HepG2 (cell line): Measurements from ENCODE around the gene SBK2. TPM values are rescaled to one million over a fixed set of nuclear protein-coding genes. Genes with fewer than 3 reads are reported as not detected.

Experiments
- ATAC-seq: fragments of 200-7000 bp; cut with Tn5 transposase; 3 replicates; pipeline ENCODE4 v1.9.1; 2020; ENCODE audit warnings: mild to moderate bottlenecking, moderate library complexity
- BruUV-seq: library from RNA; stranded (reverse); fragments of 400-500 nt; replicated peaks from 2 replicates; lab custom pipeline; 2021; lab: Mats Ljungman, UMichigan
- CTCF ChIA-PET: fragments of 300-600 bp; formaldehyde crosslinking; extraction: SDS; loops from one replicate; lab custom pipeline; 2021; ENCODE audit warnings: low total read pairs, inconsistent platforms, low intra/inter-chr PET ratio; lab: Yijun Ruan, JAX
- POLR2A ChIA-PET: fragments of 350-600 bp; sonication (Branson Sonifier 250); formaldehyde crosslinking; loops from one replicate; lab custom pipeline; 2020; ENCODE audit warnings: antibody characterized with exemption, inconsistent platforms; lab: Yijun Ruan, JAX
- DNase-seq: peaks from one replicate; pipeline ENCODE4 v3.0.0-alpha.2; 2015; ENCODE audit warnings: low spot score
- FAIRE-seq: peaks from 3 replicates; lab custom pipeline; 2011; peaks lifted over from hg19 to GRCh38; lab: Jason Lieb, UNC
- H2AFZ ChIP-seq: one replicate; pipeline ENCODE4 v1.6.1; 2011; ENCODE audit warnings: low read length, inconsistent platforms
- H3K27ac ChIP-seq: fragments of 300-600 bp; 3 replicates; pipeline ENCODE4 v1.8.0; 2011; ENCODE audit warnings: mixed run types, mild to moderate bottlenecking, mixed read lengths, low read length, inconsistent platforms; ENCODE audit not compliant: insufficient read depth; ENCODE audit errors: extremely low read length
- H3K27me3 ChIP-seq, 2 experiments: fragments of 200-600 bp in 1 of 2; 2 replicates in 1 of 2; 3 replicates in 1 of 2; pipeline versions ENCODE4 v1.6.0 to v1.8.0; 2011; ENCODE audit warnings: low read length in 2 of 2, mild to moderate bottlenecking in 2 of 2, moderate library complexity in 2 of 2, inconsistent platforms in 1 of 2; ENCODE audit not compliant: insufficient read depth in 2 of 2, control insufficient read depth in 1 of 2
- H3K36me3 ChIP-seq, 2 experiments: fragments of 200-600 bp in 1 of 2; replicated peaks in 1 of 2; 2 replicates in 1 of 2; 3 replicates in 1 of 2; pipeline versions ENCODE4 v1.5.1 to v1.8.0; 2011; ENCODE audit warnings: low read length in 2 of 2, inconsistent platforms in 1 of 2; ENCODE audit not compliant: insufficient read depth in 2 of 2, control insufficient read depth in 1 of 2
- H3K4me1 ChIP-seq: 2 replicates; pipeline ENCODE4 v1.5.1; 2012; ENCODE audit warnings: low read length, inconsistent platforms; ENCODE audit not compliant: insufficient read depth
- H3K4me2 ChIP-seq: 2 replicates; pipeline ENCODE4 v1.6.0; 2011; ENCODE audit warnings: low read depth, low read length, inconsistent platforms
- H3K4me3 ChIP-seq, 3 experiments: fragments of 200-600 bp in 1 of 3; sonication (generic), shearing (Covaris generic) in 1 of 3; replicated peaks in 1 of 3; 2 replicates each; pipeline ENCODE4 v1.5.1; 2011 to 2016; ENCODE audit warnings: low read length in 3 of 3, inconsistent platforms in 2 of 3, low read depth in 2 of 3, mild to moderate bottlenecking in 2 of 3, control low read depth in 1 of 3, mixed read lengths in 1 of 3; ENCODE audit not compliant: insufficient read depth in 1 of 3
- H3K79me2 ChIP-seq: one replicate; pipeline ENCODE4 v1.6.1; 2011; ENCODE audit warnings: low read length, inconsistent platforms; ENCODE audit not compliant: insufficient read depth
- H3K9ac ChIP-seq: 2 replicates; pipeline ENCODE4 v1.6.0; 2011; ENCODE audit warnings: mild to moderate bottlenecking, low read depth, low read length, inconsistent platforms; ENCODE audit not compliant: insufficient read depth
- H3K9me3 ChIP-seq: 2 replicates; pipeline ENCODE4 v1.5.1; 2012; ENCODE audit warnings: mild to moderate bottlenecking, low read length
- H4K20me1 ChIP-seq: 2 replicates; pipeline ENCODE4 v1.6.0; 2011; ENCODE audit warnings: inconsistent platforms, mild to moderate bottlenecking, low read length, moderate library complexity; ENCODE audit not compliant: insufficient read depth
- DNMT1 ChIP-seq: sonication (generic); formaldehyde crosslinking; IDR thresholded peaks from 2 replicates; pipeline ENCODE4 v1.5.1; 2020; ENCODE audit warnings: mild to moderate bottlenecking, missing genetic modification reagents
- GZF1 ChIP-seq: sonication (generic); formaldehyde crosslinking; IDR thresholded peaks from 2 replicates; pipeline ENCODE4 v1.5.1; 2020; ENCODE audit warnings: mild to moderate bottlenecking, missing genetic modification reagents
- IKZF5 ChIP-seq: IDR thresholded peaks from 2 replicates; pipeline ENCODE4 v1.6.1; 2018; ENCODE audit warnings: missing genetic modification reagents, mild to moderate bottlenecking, missing compliant biosample characterization
- KLF15 ChIP-seq: sonication (generic); formaldehyde crosslinking; IDR thresholded peaks from 2 replicates; pipeline ENCODE4 v1.8.1; 2023; ENCODE audit warnings: borderline replicate concordance, mild to moderate bottlenecking, inconsistent platforms, missing genetic modification reagents, mixed read lengths
- RARG ChIP-seq: sonication (generic); formaldehyde crosslinking; IDR thresholded peaks from 2 replicates; pipeline ENCODE4 v1.4.0; 2020; ENCODE audit warnings: low read depth, mild to moderate bottlenecking, missing genetic modification reagents
- RXRA ChIP-seq: sonication (generic); formaldehyde crosslinking; IDR thresholded peaks from 2 replicates; pipeline ENCODE4 v1.5.1; 2020; ENCODE audit warnings: missing genetic modification reagents
- SRSF4 ChIP-seq: fragments of 200-400 bp; formaldehyde crosslinking; IDR thresholded peaks from one replicate; pipeline ENCODE4 v1.6.1; 2018; ENCODE audit warnings: mild to moderate bottlenecking, low read depth, low read length, moderate library complexity; ENCODE audit not compliant: poor library complexity, severe bottlenecking
- ZNF230 ChIP-seq: sonication (generic); formaldehyde crosslinking; IDR thresholded peaks from 2 replicates; pipeline ENCODE4 v1.4.0; 2020; ENCODE audit warnings: mild to moderate bottlenecking, missing genetic modification reagents
- ZNF251 ChIP-seq: sonication (generic); formaldehyde crosslinking; IDR thresholded peaks from 2 replicates; pipeline ENCODE4 v1.9.0; 2021; ENCODE audit warnings: mild to moderate bottlenecking, missing genetic modification reagents
- ZNF263 ChIP-seq: sonication (generic); formaldehyde crosslinking; IDR thresholded peaks from 2 replicates; pipeline ENCODE4 v1.4.0; 2020; ENCODE audit warnings: missing genetic modification reagents
- ZNF337 ChIP-seq: sonication (generic); formaldehyde crosslinking; IDR thresholded peaks from 2 replicates; pipeline ENCODE4 v1.5.1; 2020; ENCODE audit warnings: missing genetic modification reagents, low read depth, mild to moderate bottlenecking, borderline replicate concordance
- ZNF33B ChIP-seq: sonication (generic); formaldehyde crosslinking; IDR thresholded peaks from 2 replicates; pipeline ENCODE4 v1.5.1; 2020; ENCODE audit warnings: mild to moderate bottlenecking, missing genetic modification reagents
- ZNF800 ChIP-seq: sonication (generic); formaldehyde crosslinking; IDR thresholded peaks from 2 replicates; pipeline ENCODE4 v1.4.0; 2020; ENCODE audit warnings: missing genetic modification reagents
- WGBS: methylation state at CpG from one replicate; pipeline ENCODE4 v1.1.6; 2017; ENCODE audit warnings: low lambda C conversion rate; 5-methylcytosine and 5-hydroxymethylcytosine counted together
- in situ Hi-C: cut with HindIII; loops from 2 replicates; pipeline ENCODE4 v1.10.0; 2017; ENCODE audit warnings: low pct_unique_long_range_greater_than_20kb; ENCODE audit not compliant: extremely low pct_ligation_motif_present
- intact Hi-C: fragments of 100-400 bp; cut with micrococcal nuclease; formaldehyde crosslinking; loops from one replicate; pipeline ENCODE4 v1.10.0; 2022; ENCODE audit not compliant: unreplicated experiment
- polyA plus RNA-seq, 8 experiments: library from polyadenylated mRNA; depleted of rRNA in 3 of 8; stranded (reverse) in 7 of 8; unstranded in 1 of 8; fragments of >200 nt; fragmentation: Illumina TruSeq in 4 of 8; extraction: Trizol in 4 of 8; gene quantifications; 2 replicates each; pipeline versions ENCODE4 v1.2.1 to v1.2.3, GENCODE V29; 2011 to 2016; ENCODE audit warnings: low read depth in 4 of 8, missing spikeins in 1 of 8, mixed read lengths in 1 of 8; ENCODE audit not compliant: insufficient read depth in 1 of 8
- total RNA-seq, 5 experiments: library from RNA; depleted of rRNA; stranded (reverse); fragments of >200 nt; fragmentation: Illumina TruSeq; extraction: Trizol; gene quantifications; 2 replicates each; pipeline ENCODE4 v1.2.3, GENCODE V29; 2016; ENCODE audit warnings: low read depth in 1 of 5

The SBK2 gene
- total and polyA plus RNA-seq, 2 of the 13 experiments (the other 11 are each of a cell fraction or from before 2014, with no cell fraction given), result 0.24 TPM; not detected in 1

- H3K36me3 ChIP-seq, result no peaks in the 10 kb centered on the region
- H3K9me3 ChIP-seq, result no peaks in the 10 kb centered on the region
- no peaks in the 10 kb centered on the region for H3K79me2 ChIP-seq
- POLR2A ChIA-PET, result interaction anchor here (1.1 to 1.3 kb wide), 2 partner anchors 46 to 116 kb away, joined by 3 read pairs; partner anchors contain the start of genes ISOC2 and ZNF784
- 5% methylated on average over 10 of the region's 10 CpGs for WGBS
- no peak overlapping the region for H3K27ac ChIP-seq
- FAIRE-seq, result no peak
- H3K27me3 ChIP-seq, result peaks cover 2 to 22% of the 10 kb centered on the region in 2 experiments; a peak in 4 of 5 replicates
- DNase-seq, result no peak
- BruUV-seq, result no TSS peak
- in situ Hi-C loops (no loop called here), intact Hi-C loops (no loop called here)
- no peak for ATAC-seq
- no peak overlapping the region for H3K4me2 ChIP-seq
- TF ChIP-seq RXRA (CRISPR knock-in tag), result no peak
- TF ChIP-seq GZF1, result no peak
- TF ChIP-seq ZNF263 (CRISPR knock-in tag), result no peak
- no peak for TF ChIP-seq KLF15 (CRISPR knock-in tag)
- TF ChIP-seq IKZF5, result no peak
- TF ChIP-seq SRSF4, result no peak
- no peak for TF ChIP-seq ZNF33B (CRISPR knock-in tag)
- TF ChIP-seq ZNF251, result no peak
- TF ChIP-seq ZNF800, result no peak
- TF ChIP-seq ZNF230 (CRISPR knock-in tag), result no peak
- no peak for TF ChIP-seq RARG
- TF ChIP-seq DNMT1, result no peak
- TF ChIP-seq ZNF337 (CRISPR knock-in tag), result no peak
- H3K9ac ChIP-seq, result no peak overlapping the region
- H2AFZ ChIP-seq, result no peak overlapping the region
- no peaks in the 10 kb centered on the region for H4K20me1 ChIP-seq
- H3K4me1 ChIP-seq, result peaks cover 17% of the 10 kb centered on the region
- H3K4me3 ChIP-seq, result no peak overlapping the region
- CTCF ChIA-PET, result no interaction called here
Observed at GRCh38 chr19:55508120-55508519, 28.8 kb downstream of the SBK2 start.
